T-helper 2 cell treated with Interferon-gamma antibody and Interleukin-4, amounts not matched to agents 5 μg/mL and 100 μg/mL, for 36 hours (primary cell): ENCODE results near the gene PTPN12.
"Not testable (repeated sequence)": the region's sequence is repeated elsewhere in the genome, so short reads cannot be mapped to it uniquely, and the experiment has no call there.

Source experiments
- DNase-seq: peaks from one replicate; pipeline ENCODE4 v3.0.0; 2021; ENCODE audit warnings: low spot score
- H3K27ac Mint-ChIP-seq: one replicate; pipeline ENCODE4 v1.8.0; 2021; ENCODE audit warnings: mild to moderate bottlenecking, mixed read lengths
- H3K27me3 Mint-ChIP-seq: one replicate; pipeline ENCODE4 v1.8.0; 2021; ENCODE audit warnings: low read depth, mixed read lengths
- H3K36me3 Mint-ChIP-seq: one replicate; pipeline ENCODE4 v1.8.0; 2021; ENCODE audit warnings: low read depth, mixed read lengths
- H3K4me1 Mint-ChIP-seq: one replicate; pipeline ENCODE4 v1.8.0; 2021; ENCODE audit warnings: low read depth, mixed read lengths
- H3K4me3 Mint-ChIP-seq: one replicate; pipeline ENCODE4 v1.8.0; 2022; ENCODE audit warnings: mild to moderate bottlenecking, moderate library complexity, mixed read lengths
- H3K9me3 Mint-ChIP-seq: one replicate; pipeline ENCODE4 v1.8.0; 2021; ENCODE audit warnings: mixed read lengths

PTPN12 gene

GRCh38 chr7:77651575-77652162, 114.6 kb downstream of the PTPN12 start:
- H3K27me3 Mint-ChIP-seq, result no peaks in the 10 kb centered on the region
- no peak overlapping the region for H3K4me3 Mint-ChIP-seq
- H3K27ac Mint-ChIP-seq, result no peak overlapping the region
- DNase-seq, result peak; percentile 9
- H3K4me1 Mint-ChIP-seq, result no peaks in the 10 kb centered on the region
- H3K36me3 Mint-ChIP-seq, result no peaks in the 10 kb centered on the region
- no peaks in the 10 kb centered on the region for H3K9me3 Mint-ChIP-seq

- DNase-seq, H3K4me3 Mint-ChIP-seq, H3K36me3 Mint-ChIP-seq, H3K4me1 Mint-ChIP-seq, H3K9me3 Mint-ChIP-seq, H3K27me3 Mint-ChIP-seq, H3K27ac Mint-ChIP-seq: not testable (repeated sequence)
Measured at GRCh38 chr7:77652826-77653225, 115.7 kb downstream of the PTPN12 start.

GRCh38 chr7:77653572-77653971, 116.5 kb downstream of the PTPN12 start:
- DNase-seq, result no peak
- Mint-ChIP-seq H3K36me3 (no peaks in the 10 kb centered on the region), H3K9me3 (no peaks in the 10 kb centered on the region), H3K4me3 (no peak overlapping the region), H3K27me3 (no peaks in the 10 kb centered on the region), H3K4me1 (no peaks in the 10 kb centered on the region), H3K27ac (no peak overlapping the region)

GRCh38 chr7:77655356-77655755, 118.3 kb downstream of the PTPN12 start:
- Mint-ChIP-seq H3K27me3 (no peaks in the 10 kb centered on the region), H3K4me1 (no peaks in the 10 kb centered on the region), H3K4me3 (no peak overlapping the region), H3K9me3 (no peaks in the 10 kb centered on the region), H3K36me3 (no peaks in the 10 kb centered on the region), H3K27ac (no peak overlapping the region)
- DNase-seq, result no peak

- Mint-ChIP-seq H3K36me3 (no peaks in the 10 kb centered on the region), H3K4me1 (no peaks in the 10 kb centered on the region), H3K27ac (no peak overlapping the region), H3K9me3 (no peaks in the 10 kb centered on the region), H3K4me3 (no peak overlapping the region), H3K27me3 (no peaks in the 10 kb centered on the region)
- DNase-seq, result no peak
Measured at GRCh38 chr7:77655836-77656455, 118.9 kb downstream of the PTPN12 start.

GRCh38 chr7:77657427-77658224, 120.5 kb downstream of the PTPN12 start:
- H3K36me3 Mint-ChIP-seq, result no peaks in the 10 kb centered on the region
- no peak overlapping the region for H3K27ac Mint-ChIP-seq

GRCh38 chr7:77658928-77659327, 121.8 kb downstream of the PTPN12 start:
- Mint-ChIP-seq H3K36me3 (no peaks in the 10 kb centered on the region), H3K4me1 (no peaks in the 10 kb centered on the region), H3K27ac (no peak overlapping the region), H3K27me3 (no peaks in the 10 kb centered on the region), H3K4me3 (no peak overlapping the region), H3K9me3 (no peaks in the 10 kb centered on the region)
- no peak for DNase-seq

More at GRCh38 chr7:77657427-77658224, 120.5 kb downstream of the PTPN12 start:
- no peaks in the 10 kb centered on the region for H3K9me3 Mint-ChIP-seq
- no peak for DNase-seq
- no peaks in the 10 kb centered on the region for H3K27me3 Mint-ChIP-seq
- H3K4me1 Mint-ChIP-seq, result no peaks in the 10 kb centered on the region
- no peak overlapping the region for H3K4me3 Mint-ChIP-seq

- Mint-ChIP-seq H3K36me3 (no peaks in the 10 kb centered on the region), H3K4me3 (no peak overlapping the region), H3K4me1 (no peaks in the 10 kb centered on the region), H3K27ac (no peak overlapping the region), H3K9me3 (no peaks in the 10 kb centered on the region), H3K27me3 (no peaks in the 10 kb centered on the region)
- DNase-seq, result no peak
Measured at GRCh38 chr7:77661816-77662215, 124.7 kb downstream of the PTPN12 start.

- H3K27ac Mint-ChIP-seq, result no peak overlapping the region
- no peaks in the 10 kb centered on the region for H3K27me3 Mint-ChIP-seq
- DNase-seq, result no peak
- no peaks in the 10 kb centered on the region for H3K4me1 Mint-ChIP-seq
- no peak overlapping the region for H3K4me3 Mint-ChIP-seq
- H3K36me3 Mint-ChIP-seq, result no peaks in the 10 kb centered on the region
- H3K9me3 Mint-ChIP-seq, result no peaks in the 10 kb centered on the region
Measured at GRCh38 chr7:77662869-77663268, 125.8 kb downstream of the PTPN12 start.

GRCh38 chr7:77664715-77665114, 127.6 kb downstream of the PTPN12 start:
- Mint-ChIP-seq H3K36me3 (no peaks in the 10 kb centered on the region), H3K27ac (no peak overlapping the region), H3K4me3 (no peak overlapping the region), H3K9me3 (no peaks in the 10 kb centered on the region), H3K27me3 (no peaks in the 10 kb centered on the region), H3K4me1 (no peaks in the 10 kb centered on the region)
- no peak for DNase-seq

- DNase-seq, result no peak
- no peaks in the 10 kb centered on the region for H3K4me1 Mint-ChIP-seq
- H3K9me3 Mint-ChIP-seq, result no peaks in the 10 kb centered on the region
- H3K27me3 Mint-ChIP-seq, result no peaks in the 10 kb centered on the region
- H3K27ac Mint-ChIP-seq, result no peak overlapping the region
- H3K4me3 Mint-ChIP-seq, result no peak overlapping the region
- no peaks in the 10 kb centered on the region for H3K36me3 Mint-ChIP-seq
Measured at GRCh38 chr7:77665161-77665560, 128.1 kb downstream of the PTPN12 start.

- DNase-seq, result no peak
- Mint-ChIP-seq H3K9me3 (no peaks in the 10 kb centered on the region), H3K27me3 (no peaks in the 10 kb centered on the region), H3K27ac (no peak overlapping the region), H3K4me3 (no peak overlapping the region), H3K36me3 (no peaks in the 10 kb centered on the region), H3K4me1 (no peaks in the 10 kb centered on the region)
Measured at GRCh38 chr7:77667459-77668086, 130.5 kb downstream of the PTPN12 start.

GRCh38 chr7:77674878-77675277, 137.8 kb downstream of the PTPN12 start:
- Mint-ChIP-seq H3K27me3 (no peaks in the 10 kb centered on the region), H3K27ac (no peak overlapping the region), H3K4me3 (no peak overlapping the region), H3K36me3 (peaks cover 2% of the 10 kb centered on the region), H3K9me3 (no peaks in the 10 kb centered on the region), H3K4me1 (peaks cover 3% of the 10 kb centered on the region)
- no peak for DNase-seq

GRCh38 chr7:77679608-77680007, 142.5 kb downstream of the PTPN12 start:
- Mint-ChIP-seq H3K36me3 (peaks cover 8% of the 10 kb centered on the region), H3K4me3 (no peak overlapping the region), H3K27me3 (no peaks in the 10 kb centered on the region), H3K27ac (no peak overlapping the region), H3K9me3 (no peaks in the 10 kb centered on the region), H3K4me1 (peaks cover 3% of the 10 kb centered on the region)
- DNase-seq, result no peak
